Liver (tissue), 9 donors: ENCODE data around the gene DSCAML1. TPM values are rescaled to one million over a fixed set of nuclear protein-coding genes. Genes with fewer than 3 reads are reported as not detected.

ENCODE experiments used
- DNase-seq: peaks from one replicate; pipeline ENCODE4 v3.0.0-alpha.2; 2017; ENCODE audit warnings: low spot score
- H3K27ac ChIP-seq, 2 donors: one replicate each; pipeline ENCODE4 v1.7.0; 2013; ENCODE audit warnings: inconsistent platforms in 2 of 2, low read length in 2 of 2, control low read depth in 1 of 2, low read depth in 1 of 2, mild to moderate bottlenecking in 1 of 2
- H3K27me3 ChIP-seq, 4 donors: one replicate each; pipeline versions ENCODE4 v1.6.1 to v1.7.0; 2013; ENCODE audit warnings: low read length in 3 of 4, inconsistent platforms in 1 of 4, mild to moderate bottlenecking in 1 of 4, moderate library complexity in 1 of 4; ENCODE audit not compliant: control insufficient read depth in 4 of 4, insufficient read depth in 4 of 4
- H3K36me3 ChIP-seq, 4 donors: one replicate each; pipeline versions ENCODE4 v1.6.1 to v1.7.0; 2013; ENCODE audit warnings: low read length in 3 of 4, mild to moderate bottlenecking in 3 of 4, low read depth in 1 of 4, moderate library complexity in 1 of 4; ENCODE audit not compliant: control insufficient read depth in 4 of 4, insufficient read depth in 3 of 4
- H3K4me1 ChIP-seq, 4 donors: one replicate each; pipeline versions ENCODE4 v1.6.1 to v1.7.0; 2013; ENCODE audit warnings: low read length in 3 of 4, mild to moderate bottlenecking in 3 of 4, moderate library complexity in 1 of 4; ENCODE audit not compliant: control insufficient read depth in 4 of 4, insufficient read depth in 4 of 4
- H3K4me3 ChIP-seq, 3 donors: one replicate each; pipeline versions ENCODE4 v1.6.1 to v1.7.0; 2013; ENCODE audit warnings: low read length in 3 of 3, control low read depth in 1 of 3, low read depth in 1 of 3, mild to moderate bottlenecking in 1 of 3
- H3K9ac ChIP-seq, 2 donors: one replicate each; pipeline ENCODE4 v1.7.0; 2013; ENCODE audit warnings: low read length in 2 of 2, mild to moderate bottlenecking in 2 of 2, moderate library complexity in 2 of 2, control low read depth in 1 of 2, low read depth in 1 of 2
- H3K9me3 ChIP-seq, 4 donors: one replicate each; pipeline versions ENCODE4 v1.6.1 to v1.7.0; 2013; ENCODE audit warnings: low read length in 3 of 4; ENCODE audit not compliant: control insufficient read depth in 4 of 4
- ATF3 ChIP-seq: IDR thresholded peaks from 2 replicates; pipeline ENCODE4 v1.6.1; 2016; ENCODE audit warnings: antibody characterized with exemption
- CTCF ChIP-seq: fragments of 150-350 bp; IDR thresholded peaks from 2 replicates; pipeline ENCODE4 v1.5.1; 2017; ENCODE audit warnings: improper control_type of control experiment, low read depth, low read length; ENCODE audit not compliant: missing input control
- EGR1 ChIP-seq, 2 donors: IDR thresholded peaks; 2 replicates each; pipeline ENCODE4 v1.6.1; 2016 to 2018; ENCODE audit warnings: antibody characterized with exemption in 2 of 2, low read depth in 2 of 2
- FOXA1 ChIP-seq: IDR thresholded peaks from 2 replicates; pipeline ENCODE4 v1.6.1; 2016; ENCODE audit warnings: antibody characterized with exemption
- GABPA ChIP-seq, 2 donors: IDR thresholded peaks in 1 of 2; conservative IDR thresholded peaks in 1 of 2; 2 replicates each; pipeline ENCODE4 v1.6.1; 2016; ENCODE audit warnings: antibody characterized with exemption in 2 of 2, mild to moderate bottlenecking in 1 of 2, moderate library complexity in 1 of 2
- HNF4A ChIP-seq, 2 donors: conservative IDR thresholded peaks; 2 replicates each; pipeline ENCODE4 v1.6.1; 2016; ENCODE audit warnings: antibody characterized with exemption in 2 of 2, mild to moderate bottlenecking in 2 of 2
- HNF4G ChIP-seq: IDR thresholded peaks from 2 replicates; pipeline ENCODE4 v1.6.1; 2016; ENCODE audit warnings: antibody characterized with exemption
- JUND ChIP-seq, 2 donors: IDR thresholded peaks; 2 replicates each; pipeline ENCODE4 v1.6.1; 2016; ENCODE audit warnings: antibody characterized with exemption in 2 of 2
- MAX ChIP-seq: IDR thresholded peaks from 2 replicates; pipeline ENCODE4 v1.6.1; 2016; ENCODE audit warnings: antibody characterized with exemption
- NR2F2 ChIP-seq: IDR thresholded peaks from 2 replicates; pipeline ENCODE4 v1.6.1; 2016; ENCODE audit warnings: antibody characterized with exemption
- RAD21 ChIP-seq, 2 donors: IDR thresholded peaks; 2 replicates each; pipeline ENCODE4 v1.6.1; 2016; ENCODE audit warnings: antibody characterized with exemption in 2 of 2, mild to moderate bottlenecking in 2 of 2
- RXRA ChIP-seq, 2 donors: IDR thresholded peaks; 2 replicates each; pipeline ENCODE4 v1.6.1; 2017 to 2018; ENCODE audit warnings: antibody characterized with exemption in 2 of 2, mild to moderate bottlenecking in 1 of 2
- SP1 ChIP-seq: IDR thresholded peaks from 2 replicates; pipeline ENCODE4 v1.6.1; 2018; ENCODE audit warnings: antibody characterized with exemption, mild to moderate bottlenecking
- TAF1 ChIP-seq: conservative IDR thresholded peaks from 2 replicates; pipeline ENCODE4 v1.6.1; 2016; ENCODE audit warnings: antibody characterized with exemption, mild to moderate bottlenecking
- YY1 ChIP-seq: IDR thresholded peaks from 2 replicates; pipeline ENCODE4 v1.6.1; 2016; ENCODE audit warnings: antibody characterized with exemption, mild to moderate bottlenecking
- ZBTB33 ChIP-seq: IDR thresholded peaks from 2 replicates; pipeline ENCODE4 v1.6.1; 2016; ENCODE audit warnings: antibody characterized with exemption
- WGBS: extraction: QIAGEN DNeasy Blood & Tissue Kit; methylation state at CpG from one replicate; pipeline ENCODE4 v1.1.7; 2013; 5-methylcytosine and 5-hydroxymethylcytosine counted together
- polyA plus RNA-seq, 2 donors: library from polyadenylated mRNA; stranded (reverse) in 1 of 2; unstranded in 1 of 2; fragments of 200-250 nt in 1 of 2; fragments of >200 nt in 1 of 2; fragmentation: Nextera tagmentation in 1 of 2; extraction: Ambion mirVana in 1 of 2; gene quantifications; one replicate each; pipeline versions ENCODE4 v1.2.1 to v1.2.3, GENCODE V29; 2013 to 2015
- total RNA-seq, 2 donors: library from RNA; depleted of rRNA; stranded (reverse); fragments of >200 nt; gene quantifications; one replicate each; pipeline ENCODE4 v1.2.3, GENCODE V29; 2014
- TF ChIP-seq, protein P1 (sequence below): IDR thresholded peaks from 2 replicates; pipeline ENCODE4 v1.6.1; 2016; ENCODE audit warnings: antibody characterized with exemption, mild to moderate bottlenecking
- donor health status: healthy.
- donor health status: healthy.
- donor health status: healthy.
- donor health status: healthy.
- donor health status: healthy.

Gene DSCAML1
- total and polyA plus RNA-seq, 4 donors = 0.07 to 0.42 (median 0.20) TPM

GRCh38 chr11:117453886-117454563 lies 343.0 kb downstream of the DSCAML1 start:
- TF ChIP-seq NR2F2 (no peak), MAX (no peak), SP1 (no peak), CTCF (no peak), ZBTB33 (no peak), JUND (IDR thresholded peaks at IDR 0.05) (no peak), HNF4G (no peak)
- no peaks in the 10 kb centered on the region for H3K4me1 ChIP-seq
- H3K4me3 ChIP-seq = no peak overlapping the region
- peaks cover 0 to 11% (median 1%) of the 10 kb centered on the region in 4 donors for H3K9me3 ChIP-seq
- H3K27ac ChIP-seq = no peak overlapping the region
- no peak overlapping the region for H3K9ac ChIP-seq
- H3K36me3 ChIP-seq = no peaks in the 10 kb centered on the region
- 94% methylated on average over 6 of the region's 6 CpGs for WGBS
- no peak for DNase-seq
- H3K27me3 ChIP-seq = no peaks in the 10 kb centered on the region

DNA sequence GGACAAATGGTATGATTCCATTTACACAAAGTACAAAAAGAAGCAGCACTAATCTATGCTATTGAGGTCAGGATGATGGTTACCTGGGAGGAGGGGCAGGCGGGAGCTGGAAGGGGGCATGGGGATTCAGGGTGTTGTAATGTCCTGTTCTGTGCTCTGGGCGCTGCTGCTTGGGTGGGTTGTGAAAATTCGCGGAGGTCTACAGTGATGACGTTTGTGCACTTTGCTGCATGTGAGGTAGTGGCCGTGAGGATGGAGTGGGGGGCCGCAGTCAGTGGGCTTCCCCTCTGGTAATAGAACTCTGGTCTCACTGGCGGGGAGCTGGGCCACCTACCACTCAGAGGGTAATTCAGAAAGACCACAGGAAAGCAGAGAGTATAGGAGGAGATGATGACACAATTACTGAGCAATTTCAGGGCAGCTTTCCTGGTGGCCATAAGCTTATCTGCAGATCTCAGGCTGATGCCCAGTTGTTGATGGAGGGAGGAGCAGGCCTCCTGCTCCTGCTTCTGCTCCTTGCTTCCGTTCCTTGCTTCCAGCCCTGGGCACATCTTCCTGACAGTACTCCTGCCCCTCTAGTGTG lies 347.8 kb downstream of the DSCAML1 start:
- Histone ChIP-seq H3K27me3 (no peaks in the 10 kb centered on the region), H3K9me3 (peaks cover 0 to 5% (median 0%) of the 10 kb centered on the region in 4 donors), H3K27ac (no peak overlapping the region), H3K9ac (no peak overlapping the region), H3K4me1 (no peaks in the 10 kb centered on the region), H3K36me3 (no peaks in the 10 kb centered on the region), H3K4me3 (no peak overlapping the region)
- no peak for DNase-seq
- 84% methylated on average over 9 of the region's 9 CpGs for WGBS
- TF ChIP-seq RXRA (IDR thresholded peaks at IDR 0.05) (no peak), RAD21 (IDR thresholded peaks at IDR 0.05) (no peak), FOXA1 (no peak), HNF4A (conservative IDR thresholded peaks at IDR 0.05) (no peak), HNF4G (no peak), JUND (IDR thresholded peaks at IDR 0.05) (no peak), EGR1 (IDR thresholded peaks at IDR 0.05; ENCODE audit: low read depth in 2 of 2) (no peak), ATF3 (no peak), YY1 (no peak), CTCF (no peak), SP1 (no peak), ZBTB33 (no peak), NR2F2 (no peak), GABPA (IDR thresholded peaks at IDR 0.05 in 1 of 2, conservative IDR thresholded peaks at IDR 0.05 in 1 of 2) (no peak), TAF1 (no peak)
- TF ChIP-seq, protein P1, sequence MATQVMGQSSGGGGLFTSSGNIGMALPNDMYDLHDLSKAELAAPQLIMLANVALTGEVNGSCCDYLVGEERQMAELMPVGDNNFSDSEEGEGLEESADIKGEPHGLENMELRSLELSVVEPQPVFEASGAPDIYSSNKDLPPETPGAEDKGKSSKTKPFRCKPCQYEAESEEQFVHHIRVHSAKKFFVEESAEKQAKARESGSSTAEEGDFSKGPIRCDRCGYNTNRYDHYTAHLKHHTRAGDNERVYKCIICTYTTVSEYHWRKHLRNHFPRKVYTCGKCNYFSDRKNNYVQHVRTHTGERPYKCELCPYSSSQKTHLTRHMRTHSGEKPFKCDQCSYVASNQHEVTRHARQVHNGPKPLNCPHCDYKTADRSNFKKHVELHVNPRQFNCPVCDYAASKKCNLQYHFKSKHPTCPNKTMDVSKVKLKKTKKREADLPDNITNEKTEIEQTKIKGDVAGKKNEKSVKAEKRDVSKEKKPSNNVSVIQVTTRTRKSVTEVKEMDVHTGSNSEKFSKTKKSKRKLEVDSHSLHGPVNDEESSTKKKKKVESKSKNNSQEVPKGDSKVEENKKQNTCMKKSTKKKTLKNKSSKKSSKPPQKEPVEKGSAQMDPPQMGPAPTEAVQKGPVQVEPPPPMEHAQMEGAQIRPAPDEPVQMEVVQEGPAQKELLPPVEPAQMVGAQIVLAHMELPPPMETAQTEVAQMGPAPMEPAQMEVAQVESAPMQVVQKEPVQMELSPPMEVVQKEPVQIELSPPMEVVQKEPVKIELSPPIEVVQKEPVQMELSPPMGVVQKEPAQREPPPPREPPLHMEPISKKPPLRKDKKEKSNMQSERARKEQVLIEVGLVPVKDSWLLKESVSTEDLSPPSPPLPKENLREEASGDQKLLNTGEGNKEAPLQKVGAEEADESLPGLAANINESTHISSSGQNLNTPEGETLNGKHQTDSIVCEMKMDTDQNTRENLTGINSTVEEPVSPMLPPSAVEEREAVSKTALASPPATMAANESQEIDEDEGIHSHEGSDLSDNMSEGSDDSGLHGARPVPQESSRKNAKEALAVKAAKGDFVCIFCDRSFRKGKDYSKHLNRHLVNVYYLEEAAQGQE = no peak
